ENCODE data around the gene HLF.

Gene HLF

DNA sequence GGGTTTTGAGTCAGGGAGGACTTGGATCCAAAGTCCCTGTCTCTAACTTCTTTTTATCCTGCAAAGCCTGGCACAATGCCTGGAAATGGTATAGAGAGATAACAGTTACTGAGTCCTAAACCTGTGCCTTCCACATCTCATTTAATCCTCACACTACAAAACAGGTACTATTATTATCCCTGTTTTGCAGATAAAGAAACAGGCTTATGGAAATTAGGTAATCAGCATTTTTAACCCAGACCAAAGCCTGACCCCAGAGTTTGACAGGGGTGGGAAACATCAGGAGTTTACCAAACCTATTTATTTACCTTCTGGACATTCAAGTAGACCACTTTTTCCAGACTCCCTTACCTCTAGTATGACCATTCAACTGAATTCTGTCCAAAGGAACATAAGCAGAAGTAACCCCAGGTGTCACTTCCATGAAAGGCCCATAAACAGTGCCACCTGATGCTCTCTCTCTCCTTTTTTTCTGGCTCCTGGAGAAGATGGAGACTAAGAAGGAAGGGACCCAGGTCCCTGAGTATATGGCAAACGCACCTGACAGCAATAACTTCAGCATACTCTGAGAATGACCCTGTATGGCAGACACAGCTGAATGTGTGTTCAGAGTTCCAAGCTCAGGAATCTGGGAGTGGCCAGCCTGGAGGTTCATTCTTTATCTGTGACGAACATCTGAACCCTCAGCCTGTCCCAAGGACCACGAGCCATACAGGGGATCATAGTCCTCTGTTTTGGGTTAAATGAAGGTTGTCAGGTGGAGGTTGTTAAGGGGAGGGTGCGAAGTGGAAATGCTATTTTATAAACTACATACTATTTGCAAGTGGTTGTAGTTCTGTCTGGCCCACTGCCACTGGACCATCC is 62.7 kb downstream of the HLF start:
- TF ChIP-seq TEAD4 (IDR thresholded peaks at IDR 0.05) (no peak), TAF1 (IDR thresholded peaks at IDR 0.05; ENCODE audit: low read depth) (no peak), FOXM1 (IDR thresholded peaks at IDR 0.05; ENCODE audit: borderline replicate concordance, low read depth) (no peak), TCF12 (IDR thresholded peaks at IDR 0.05; ENCODE audit: low read depth) (no peak), RAD21 (IDR thresholded peaks at IDR 0.05; ENCODE audit: low read depth) (no peak), ZBTB7A (IDR thresholded peaks at IDR 0.05; ENCODE audit: low read depth) (no peak), NFIC (IDR thresholded peaks at IDR 0.05) (no peak), EP300 (IDR thresholded peaks at IDR 0.05; ENCODE audit: borderline replicate concordance) (no peak)
- TF ChIP-seq, protein P1, sequence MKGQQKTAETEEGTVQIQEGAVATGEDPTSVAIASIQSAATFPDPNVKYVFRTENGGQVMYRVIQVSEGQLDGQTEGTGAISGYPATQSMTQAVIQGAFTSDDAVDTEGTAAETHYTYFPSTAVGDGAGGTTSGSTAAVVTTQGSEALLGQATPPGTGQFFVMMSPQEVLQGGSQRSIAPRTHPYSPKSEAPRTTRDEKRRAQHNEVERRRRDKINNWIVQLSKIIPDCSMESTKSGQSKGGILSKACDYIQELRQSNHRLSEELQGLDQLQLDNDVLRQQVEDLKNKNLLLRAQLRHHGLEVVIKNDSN (IDR thresholded peaks at IDR 0.05) = no peak

DNA sequence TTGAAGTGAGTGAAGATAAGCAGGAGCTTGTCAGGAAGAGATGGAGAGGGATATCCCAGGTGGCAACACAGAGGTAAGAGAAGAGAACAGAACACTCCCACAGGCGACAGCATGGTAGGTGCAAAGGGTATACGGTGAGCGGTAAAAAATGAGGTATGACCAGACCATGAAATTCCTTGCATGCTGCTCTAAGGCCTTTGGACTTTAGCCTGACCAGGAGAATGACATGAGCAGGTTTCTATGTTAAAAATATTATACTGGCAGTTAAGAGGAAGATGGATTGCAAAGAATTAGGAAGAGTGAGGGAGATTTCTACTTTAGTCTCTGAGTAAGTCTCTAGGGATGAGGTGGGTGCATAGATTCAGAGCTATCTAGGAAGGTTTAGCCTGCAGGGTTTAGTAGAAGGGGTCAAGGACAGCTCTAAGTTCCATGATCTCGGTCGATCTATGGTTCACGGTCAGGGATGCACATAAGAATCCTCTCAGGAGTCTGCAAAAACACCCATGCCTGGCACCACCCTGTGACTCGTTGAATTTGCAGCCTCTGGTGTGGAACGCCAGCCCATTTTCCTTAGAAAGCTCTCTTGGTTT is 65.7 kb downstream of the HLF start:
- TF ChIP-seq RAD21 (IDR thresholded peaks at IDR 0.05; ENCODE audit: low read depth) (no peak), TEAD4 (IDR thresholded peaks at IDR 0.05) (no peak)
- TF ChIP-seq, protein P1 (IDR thresholded peaks at IDR 0.05) = no peak

GRCh38 chr17:55332296-55333041 is 67.7 kb downstream of the HLF start:
- no peak for TF ChIP-seq MAX (IDR thresholded peaks at IDR 0.05)
- TF ChIP-seq NFIC (IDR thresholded peaks at IDR 0.05) = no peak
- no peak for TF ChIP-seq TCF12 (IDR thresholded peaks at IDR 0.05; ENCODE audit: low read depth)
- no peak for TF ChIP-seq CEBPB (IDR thresholded peaks at IDR 0.05)
- no peak for TF ChIP-seq EP300 (IDR thresholded peaks at IDR 0.05; ENCODE audit: borderline replicate concordance)
- TF ChIP-seq EGR1 (IDR thresholded peaks at IDR 0.05) = no peak

DNA sequence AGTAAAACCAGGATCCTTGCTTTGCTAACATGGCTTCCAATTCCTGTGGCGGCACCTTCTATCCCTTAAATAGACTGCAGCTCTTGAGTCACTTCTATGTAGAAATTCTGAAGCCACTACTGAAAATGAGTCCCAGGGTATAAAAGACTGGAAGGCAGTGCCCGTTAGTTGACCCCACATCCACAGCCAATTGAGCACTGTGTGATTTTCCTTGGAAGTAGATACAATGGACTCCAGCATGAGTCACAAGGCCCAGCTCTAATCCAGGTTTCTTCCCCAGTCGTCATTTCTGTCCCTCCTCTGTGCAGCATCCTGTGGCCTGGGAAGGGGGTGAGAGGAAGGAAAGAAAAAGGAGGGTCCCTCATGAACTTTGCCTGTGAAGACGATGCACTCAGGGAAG is 69.5 kb downstream of the HLF start:
- TF ChIP-seq MAX (IDR thresholded peaks at IDR 0.05) = no peak
- TF ChIP-seq NFIC (IDR thresholded peaks at IDR 0.05) = no peak

DNA sequence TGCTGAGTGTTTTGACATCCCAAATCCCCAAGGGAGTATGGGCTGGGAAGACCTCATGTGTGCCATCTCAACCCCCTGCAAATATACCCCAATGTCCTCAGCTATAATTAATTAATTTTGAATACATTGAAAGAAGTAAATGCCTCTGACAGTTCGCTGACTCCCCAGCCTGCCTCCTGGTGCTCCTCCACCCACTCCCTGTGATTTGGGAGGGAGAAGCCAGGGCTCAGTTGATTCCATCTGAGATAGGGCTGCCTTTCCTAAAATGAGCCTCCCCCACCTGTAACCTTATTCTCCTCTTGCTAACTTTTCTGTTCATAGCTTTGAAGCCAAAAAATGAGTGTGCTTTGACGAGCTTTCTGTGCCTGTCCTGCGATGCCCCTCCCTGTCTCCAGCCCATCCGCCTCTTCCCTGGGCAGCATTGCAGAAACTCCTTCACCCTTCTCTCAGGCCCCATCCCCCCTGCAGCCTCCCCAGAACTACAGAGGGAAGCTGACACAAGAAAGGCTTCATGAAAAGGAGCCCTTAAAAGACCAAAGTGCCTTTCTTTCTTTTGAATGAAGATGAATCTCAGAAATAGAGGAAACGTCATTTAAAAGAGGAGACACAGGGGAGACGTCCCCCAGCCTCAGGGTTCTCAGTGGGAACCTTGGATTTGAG is 70.3 kb downstream of the HLF start:
- TF ChIP-seq EGR1 (IDR thresholded peaks at IDR 0.05) (no peak), CEBPB (IDR thresholded peaks at IDR 0.05) (no peak), RAD21 (IDR thresholded peaks at IDR 0.05; ENCODE audit: low read depth) (no peak), EP300 (IDR thresholded peaks at IDR 0.05; ENCODE audit: borderline replicate concordance) (no peak), NFIC (IDR thresholded peaks at IDR 0.05) (no peak), MAX (IDR thresholded peaks at IDR 0.05) (no peak), TEAD4 (IDR thresholded peaks at IDR 0.05) (no peak), TAF1 (IDR thresholded peaks at IDR 0.05; ENCODE audit: low read depth) (no peak)

DNA sequence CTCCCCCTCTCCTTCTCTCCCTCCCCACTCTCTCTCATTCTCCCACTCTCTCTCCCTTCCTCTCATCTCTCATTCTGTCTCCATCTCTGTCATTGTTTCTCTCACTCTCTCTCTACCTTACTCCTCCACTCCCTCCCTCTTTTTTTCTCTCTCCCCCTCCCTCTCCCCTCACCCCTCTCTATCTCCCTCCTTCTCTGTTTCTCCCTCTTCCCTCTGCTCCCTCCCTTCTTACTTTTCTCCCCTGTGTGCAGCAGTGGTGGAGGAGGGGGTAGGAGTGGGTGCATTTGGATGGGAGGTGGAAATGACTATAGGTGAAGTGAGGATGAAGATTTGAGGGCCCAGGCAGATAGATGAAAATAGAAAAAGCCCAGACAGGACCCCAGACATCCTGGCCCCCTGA is 70.9 kb downstream of the HLF start:
- TF ChIP-seq TAF1 (IDR thresholded peaks at IDR 0.05; ENCODE audit: low read depth) = no peak
- TF ChIP-seq EP300 (IDR thresholded peaks at IDR 0.05; ENCODE audit: borderline replicate concordance) = no peak
- TF ChIP-seq, protein P2, sequence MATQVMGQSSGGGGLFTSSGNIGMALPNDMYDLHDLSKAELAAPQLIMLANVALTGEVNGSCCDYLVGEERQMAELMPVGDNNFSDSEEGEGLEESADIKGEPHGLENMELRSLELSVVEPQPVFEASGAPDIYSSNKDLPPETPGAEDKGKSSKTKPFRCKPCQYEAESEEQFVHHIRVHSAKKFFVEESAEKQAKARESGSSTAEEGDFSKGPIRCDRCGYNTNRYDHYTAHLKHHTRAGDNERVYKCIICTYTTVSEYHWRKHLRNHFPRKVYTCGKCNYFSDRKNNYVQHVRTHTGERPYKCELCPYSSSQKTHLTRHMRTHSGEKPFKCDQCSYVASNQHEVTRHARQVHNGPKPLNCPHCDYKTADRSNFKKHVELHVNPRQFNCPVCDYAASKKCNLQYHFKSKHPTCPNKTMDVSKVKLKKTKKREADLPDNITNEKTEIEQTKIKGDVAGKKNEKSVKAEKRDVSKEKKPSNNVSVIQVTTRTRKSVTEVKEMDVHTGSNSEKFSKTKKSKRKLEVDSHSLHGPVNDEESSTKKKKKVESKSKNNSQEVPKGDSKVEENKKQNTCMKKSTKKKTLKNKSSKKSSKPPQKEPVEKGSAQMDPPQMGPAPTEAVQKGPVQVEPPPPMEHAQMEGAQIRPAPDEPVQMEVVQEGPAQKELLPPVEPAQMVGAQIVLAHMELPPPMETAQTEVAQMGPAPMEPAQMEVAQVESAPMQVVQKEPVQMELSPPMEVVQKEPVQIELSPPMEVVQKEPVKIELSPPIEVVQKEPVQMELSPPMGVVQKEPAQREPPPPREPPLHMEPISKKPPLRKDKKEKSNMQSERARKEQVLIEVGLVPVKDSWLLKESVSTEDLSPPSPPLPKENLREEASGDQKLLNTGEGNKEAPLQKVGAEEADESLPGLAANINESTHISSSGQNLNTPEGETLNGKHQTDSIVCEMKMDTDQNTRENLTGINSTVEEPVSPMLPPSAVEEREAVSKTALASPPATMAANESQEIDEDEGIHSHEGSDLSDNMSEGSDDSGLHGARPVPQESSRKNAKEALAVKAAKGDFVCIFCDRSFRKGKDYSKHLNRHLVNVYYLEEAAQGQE (IDR thresholded peaks at IDR 0.05; ENCODE audit: low read depth) = no peak
- no peak for TF ChIP-seq FOXM1 (IDR thresholded peaks at IDR 0.05; ENCODE audit: borderline replicate concordance, low read depth)
- no peak for TF ChIP-seq CEBPB (IDR thresholded peaks at IDR 0.05)
- no peak for TF ChIP-seq RAD21 (IDR thresholded peaks at IDR 0.05; ENCODE audit: low read depth)
- TF ChIP-seq TEAD4 (IDR thresholded peaks at IDR 0.05) = no peak
- TF ChIP-seq EGR1 (IDR thresholded peaks at IDR 0.05) = no peak
- TF ChIP-seq, protein P1 (IDR thresholded peaks at IDR 0.05) = no peak
- TF ChIP-seq TCF12 (IDR thresholded peaks at IDR 0.05; ENCODE audit: low read depth) = no peak
- TF ChIP-seq ZBTB7A (IDR thresholded peaks at IDR 0.05; ENCODE audit: low read depth) = no peak
- TF ChIP-seq YY1 (IDR thresholded peaks at IDR 0.05; ENCODE audit: low read depth) = no peak
